Measurements from ENCODE around the gene SLC38A2. TPM values are rescaled to one million over a fixed set of nuclear protein-coding genes. Genes with fewer than 3 reads are reported as not detected.

SLC38A2 gene
- total RNA-seq, 2 experiments from 2014 or later = 70.5 to 93.5 TPM

GRCh38 chr12:46373301-46374296 lies 1.0 kb upstream of the SLC38A2 start:
- Histone ChIP-seq H3K27ac (ENCODE audit: low read depth, low read length, poor library complexity, severe bottlenecking) (no peak overlapping the region), H3K9me2 (ENCODE audit: insufficient read depth, low read length) (no peaks in the 10 kb centered on the region), H3K4me3 (ENCODE audit: low read depth, low read length, poor library complexity, severe bottlenecking) (peak overlapping the region; percentile 95), H2AFZ (ENCODE audit: low read length) (peak overlapping the region; percentile 92), H4K20me1 (ENCODE audit: insufficient read depth, low read length) (peaks cover 20% of the 10 kb centered on the region), H3K79me2 (ENCODE audit: insufficient read depth, low read depth, low read length) (peaks cover 33% of the 10 kb centered on the region; the same call in 1 of the 2 replicates), H3K4me2 (ENCODE audit: low read length) (peak overlapping the region; percentile 95), H3K4me1 (ENCODE audit: insufficient read depth, low read length, poor library complexity, severe bottlenecking) (peaks cover 24% of the 10 kb centered on the region), H3K9me3 (ENCODE audit: low read length) (no peaks in the 10 kb centered on the region), H3K36me3 (ENCODE audit: insufficient read depth, low read length) (peaks cover 26% of the 10 kb centered on the region)
- peak; percentile 43 for DNase-seq (ENCODE audit: low spot score)
- TF ChIP-seq EZH2phosphoT487 (IDR thresholded peaks at IDR 0.05; ENCODE audit: borderline replicate concordance, low read depth, low read length) = no peak
- TF ChIP-seq CTCF (conservative IDR thresholded peaks at IDR 0.05; ENCODE audit: low read length) = no peak
- POLR2A ChIA-PET = interaction anchor here (0.6 to 1.6 kb wide), 3 partner anchors 9 to 157 kb away, joined by 3 to 6 read pairs (median 4); no protein-coding TSS in a partner anchor
- CTCF ChIA-PET (ENCODE audit: unreplicated experiment) = no interaction called here
- intact Hi-C loops (cut with micrococcal nuclease; ENCODE audit: unreplicated experiment) = loop anchor here (5.0 kb wide), 2 partner anchors 381 to 646 kb away; partner anchors contain the start of genes ARID2 and SCAF11
- no TSS peak for BruUV-seq (replicated peaks)

- Histone ChIP-seq H3K79me2 (ENCODE audit: insufficient read depth, low read depth, low read length) (peaks cover 35% of the 10 kb centered on the region; the same call in 1 of the 2 replicates), H3K9me2 (ENCODE audit: insufficient read depth, low read length) (no peaks in the 10 kb centered on the region), H3K4me2 (ENCODE audit: low read length) (peak overlapping the region; percentile 91), H4K20me1 (ENCODE audit: insufficient read depth, low read length) (peaks cover 20% of the 10 kb centered on the region), H3K9me3 (ENCODE audit: low read length) (no peaks in the 10 kb centered on the region), H3K36me3 (ENCODE audit: insufficient read depth, low read length) (peaks cover 42% of the 10 kb centered on the region), H2AFZ (ENCODE audit: low read length) (peak overlapping the region; percentile 29; the same call in 1 of the 2 replicates), H3K4me3 (ENCODE audit: low read depth, low read length, poor library complexity, severe bottlenecking) (peak overlapping the region; percentile 95), H3K27ac (ENCODE audit: low read depth, low read length, poor library complexity, severe bottlenecking) (peak overlapping the region; percentile 77), H3K4me1 (ENCODE audit: insufficient read depth, low read length, poor library complexity, severe bottlenecking) (peaks cover 24% of the 10 kb centered on the region)
- POLR2A ChIA-PET = interaction anchor here (0.6 to 1.9 kb wide), 7 partner anchors 10 to 836 kb away, joined by 3 to 6 read pairs (median 3); partner anchors contain the start of gene SLC38A1
- CTCF ChIA-PET (ENCODE audit: unreplicated experiment) = no interaction called here
- no TSS peak for BruUV-seq (replicated peaks)
- TF ChIP-seq CTCF (conservative IDR thresholded peaks at IDR 0.05; ENCODE audit: low read length) = no peak
- TF ChIP-seq EZH2phosphoT487 (IDR thresholded peaks at IDR 0.05; ENCODE audit: borderline replicate concordance, low read depth, low read length) = no peak
- DNase-seq (ENCODE audit: low spot score) = peak; percentile 70
- intact Hi-C loops (cut with micrococcal nuclease; ENCODE audit: unreplicated experiment) = loop anchor here (1.0 to 5.0 kb wide), 4 partner anchors 11 to 645 kb away; partner anchors contain the start of genes ARID2, SCAF11 and SLC38A1
These were observed 642 bp downstream of the SLC38A2 start for GRCh38 chr12:46371718-46372543.
